CD14-positive monocyte (primary cell): ENCODE measurements around the gene FNDC1. TPM values are rescaled to one million over a fixed set of nuclear protein-coding genes. Genes with fewer than 3 reads are reported as not detected.

Source experiments
- DNase-seq, 3 donors: peaks; one replicate each; pipeline ENCODE4 v3.0.0-alpha.2; 2011 to 2022
- H2AFZ ChIP-seq: 2 replicates; pipeline ENCODE4 v1.6.0; 2012; ENCODE audit warnings: mild to moderate bottlenecking, low read depth, low read length, inconsistent platforms; ENCODE audit not compliant: insufficient read depth, poor library complexity, severe bottlenecking
- H3K27ac ChIP-seq, 2 donors: 1 replicate in 1 of 2; 2 replicates in 1 of 2; pipeline ENCODE4 v1.5.1; 2012 to 2013; ENCODE audit warnings: low read length in 2 of 2, control low read depth in 1 of 2, inconsistent platforms in 1 of 2, low read depth in 1 of 2, mild to moderate bottlenecking in 1 of 2
- H3K27me3 ChIP-seq, 2 donors: one replicate each; pipeline versions ENCODE4 v1.6.0 to v1.6.1; 2011 to 2013; ENCODE audit warnings: low read length in 2 of 2; ENCODE audit not compliant: control insufficient read depth in 2 of 2, insufficient read depth in 2 of 2
- H3K36me3 ChIP-seq, 2 donors: replicated peaks in 1 of 2; 1 replicate in 1 of 2; 2 replicates in 1 of 2; pipeline versions ENCODE4 v1.5.1 to v1.6.1; 2012 to 2013; ENCODE audit warnings: low read length in 2 of 2, control low read depth in 1 of 2, inconsistent platforms in 1 of 2, mild to moderate bottlenecking in 1 of 2; ENCODE audit not compliant: insufficient read depth in 2 of 2, control insufficient read depth in 1 of 2
- H3K4me1 ChIP-seq, 2 donors: 1 replicate in 1 of 2; 2 replicates in 1 of 2; pipeline versions ENCODE4 v1.5.1 to v1.6.1; 2012 to 2013; ENCODE audit warnings: low read length in 2 of 2, control low read depth in 1 of 2, inconsistent platforms in 1 of 2, mild to moderate bottlenecking in 1 of 2, moderate library complexity in 1 of 2; ENCODE audit not compliant: insufficient read depth in 2 of 2, control insufficient read depth in 1 of 2
- H3K4me2 ChIP-seq: replicated peaks from 2 replicates; pipeline ENCODE3; 2012; ENCODE audit warnings: low read length, moderate library complexity, mild to moderate bottlenecking; ENCODE audit not compliant: poor library complexity, severe bottlenecking; ENCODE audit errors: extremely low read depth
- H3K4me3 ChIP-seq, 3 experiments: fragments of 200-600 bp in 1 of 3; sonication (generic) in 1 of 3; replicated peaks in 1 of 3; 1 replicate in 2 of 3; 2 replicates in 1 of 3; pipeline ENCODE4 v1.5.1; 2011 to 2013; ENCODE audit warnings: low read length in 3 of 3, mild to moderate bottlenecking in 3 of 3, control low read depth in 2 of 3, low read depth in 2 of 3, inconsistent platforms in 1 of 3, moderate library complexity in 1 of 3
- H3K79me2 ChIP-seq: 2 replicates; pipeline ENCODE4 v1.6.0; 2012; ENCODE audit warnings: mild to moderate bottlenecking, control low read depth, inconsistent platforms, low read length, moderate library complexity; ENCODE audit not compliant: insufficient read depth
- H3K9ac ChIP-seq: 2 replicates; pipeline ENCODE4 v1.6.0; 2017; ENCODE audit warnings: low read length, mild to moderate bottlenecking; ENCODE audit not compliant: insufficient read depth, poor library complexity, severe bottlenecking
- H3K9me3 ChIP-seq, 2 donors: replicated peaks in 1 of 2; 1 replicate in 1 of 2; 2 replicates in 1 of 2; pipeline versions ENCODE4 v1.5.1 to v1.6.1; 2012 to 2013; ENCODE audit warnings: low read length in 2 of 2, control low read depth in 1 of 2; ENCODE audit not compliant: control insufficient read depth in 1 of 2, insufficient read depth in 1 of 2
- H4K20me1 ChIP-seq: 2 replicates; pipeline ENCODE4 v1.6.0; 2012; ENCODE audit warnings: mild to moderate bottlenecking, low read length, control low read depth, moderate library complexity; ENCODE audit not compliant: insufficient read depth
- H3K27ac Mint-ChIP-seq, 7 donors: one replicate each; pipeline ENCODE4 v1.8.0; 2020; ENCODE audit warnings: mild to moderate bottlenecking in 7 of 7, mixed read lengths in 7 of 7, moderate library complexity in 6 of 7, inconsistent platforms in 2 of 7
- H3K27me3 Mint-ChIP-seq, 3 donors: one replicate each; pipeline ENCODE4 v1.8.0; 2021 to 2022; ENCODE audit warnings: low read depth in 3 of 3, mild to moderate bottlenecking in 3 of 3, mixed read lengths in 3 of 3, moderate library complexity in 3 of 3, inconsistent platforms in 1 of 3
- H3K36me3 Mint-ChIP-seq, 2 donors: one replicate each; pipeline ENCODE4 v1.8.0; 2020; ENCODE audit warnings: mixed read lengths in 2 of 2, inconsistent platforms in 1 of 2, mild to moderate bottlenecking in 1 of 2
- H3K4me1 Mint-ChIP-seq: one replicate; pipeline ENCODE4 v1.8.0; 2020; ENCODE audit warnings: mild to moderate bottlenecking, mixed read lengths
- H3K4me3 Mint-ChIP-seq, 2 donors: one replicate each; pipeline ENCODE4 v1.8.0; 2020; ENCODE audit warnings: mild to moderate bottlenecking in 2 of 2, mixed read lengths in 2 of 2, moderate library complexity in 1 of 2
- H3K9me3 Mint-ChIP-seq, 7 donors: one replicate each; pipeline ENCODE4 v1.8.0; 2020 to 2022; ENCODE audit warnings: mixed read lengths in 7 of 7, mild to moderate bottlenecking in 6 of 7, moderate library complexity in 6 of 7, inconsistent platforms in 2 of 7
- WGBS: methylation state at CpG from one replicate; pipeline ENCODE4 v1.1.5; 2013; ENCODE audit warnings: missing lambda C conversion rate; ENCODE audit not compliant: insufficient coverage; 5-methylcytosine and 5-hydroxymethylcytosine counted together
- intact Hi-C, 2 donors: fragments of 100-400 bp; cut with micrococcal nuclease; formaldehyde crosslinking; loops; one replicate each; pipeline versions ENCODE4 v1.15.0 to v1.15.1; 2023
- polyA plus RNA-seq, 3 donors: library from polyadenylated mRNA; depleted of rRNA in 1 of 3; unstranded in 2 of 3; stranded (reverse) in 1 of 3; fragments of 300-500 nt in 2 of 3; fragments of >200 nt in 1 of 3; fragmentation: Illumina TruSeq in 2 of 3; gene quantifications; 1 replicate in 2 of 3; 2 replicates in 1 of 3; pipeline ENCODE4 v1.2.3, GENCODE V29; 2012 to 2021
- TF ChIP-seq, protein P1 (sequence below): fragments of 200-600 bp; IDR thresholded peaks from one replicate; pipeline ENCODE4 v1.8.0; 2022; ENCODE audit warnings: antibody characterized with exemption, mild to moderate bottlenecking

The FNDC1 gene
- polyA plus RNA-seq, 3 donors, result not detected

DNA sequence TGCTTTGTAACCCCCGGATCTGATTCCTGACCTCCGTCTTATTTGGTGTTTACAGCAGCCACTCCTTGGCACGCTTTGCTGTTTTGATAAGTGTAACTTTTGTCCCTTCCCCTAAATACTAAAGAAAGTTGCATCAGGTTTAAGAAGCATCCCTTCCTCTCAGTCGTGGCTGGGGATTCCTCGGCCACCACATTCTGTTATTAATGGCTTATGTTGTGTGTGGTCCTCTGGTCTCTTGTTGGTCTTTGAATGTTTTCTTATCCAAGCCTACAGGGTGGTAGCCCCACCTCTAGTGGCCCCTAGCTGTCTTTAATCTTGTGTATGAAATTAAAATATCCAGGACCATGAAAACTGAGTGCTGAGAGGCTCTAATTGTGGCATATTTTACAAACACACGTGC is 37.5 kb upstream of the FNDC1 start:
- H4K20me1 ChIP-seq, result no peaks in the 10 kb centered on the region
- WGBS, result no CpG with 5 or more reads among the region's 6 CpGs
- TF ChIP-seq, protein P1, sequence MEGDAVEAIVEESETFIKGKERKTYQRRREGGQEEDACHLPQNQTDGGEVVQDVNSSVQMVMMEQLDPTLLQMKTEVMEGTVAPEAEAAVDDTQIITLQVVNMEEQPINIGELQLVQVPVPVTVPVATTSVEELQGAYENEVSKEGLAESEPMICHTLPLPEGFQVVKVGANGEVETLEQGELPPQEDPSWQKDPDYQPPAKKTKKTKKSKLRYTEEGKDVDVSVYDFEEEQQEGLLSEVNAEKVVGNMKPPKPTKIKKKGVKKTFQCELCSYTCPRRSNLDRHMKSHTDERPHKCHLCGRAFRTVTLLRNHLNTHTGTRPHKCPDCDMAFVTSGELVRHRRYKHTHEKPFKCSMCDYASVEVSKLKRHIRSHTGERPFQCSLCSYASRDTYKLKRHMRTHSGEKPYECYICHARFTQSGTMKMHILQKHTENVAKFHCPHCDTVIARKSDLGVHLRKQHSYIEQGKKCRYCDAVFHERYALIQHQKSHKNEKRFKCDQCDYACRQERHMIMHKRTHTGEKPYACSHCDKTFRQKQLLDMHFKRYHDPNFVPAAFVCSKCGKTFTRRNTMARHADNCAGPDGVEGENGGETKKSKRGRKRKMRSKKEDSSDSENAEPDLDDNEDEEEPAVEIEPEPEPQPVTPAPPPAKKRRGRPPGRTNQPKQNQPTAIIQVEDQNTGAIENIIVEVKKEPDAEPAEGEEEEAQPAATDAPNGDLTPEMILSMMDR, result no peak
- no peak overlapping the region for H3K27ac Mint-ChIP-seq
- no peaks in the 10 kb centered on the region for H3K36me3 ChIP-seq
- peaks cover 17% of the 10 kb centered on the region for H3K4me1 Mint-ChIP-seq
- no peaks in the 10 kb centered on the region for H3K27me3 ChIP-seq
- H3K4me3 ChIP-seq, result no peak overlapping the region
- H3K36me3 Mint-ChIP-seq, result no peaks in the 10 kb centered on the region
- H3K4me2 ChIP-seq, result no peak overlapping the region
- intact Hi-C loops, result loop anchor here in 1 of 2 donors (10.0 kb wide), 1 partner anchor 427 kb away; no protein-coding TSS in a partner anchor
- H3K9me3 Mint-ChIP-seq, result peaks cover 0 to 3% (median 0%) of the 10 kb centered on the region in 7 donors
- peaks cover 1 to 5% (median 2%) of the 10 kb centered on the region in 3 donors for H3K27me3 Mint-ChIP-seq
- no peak overlapping the region for H2AFZ ChIP-seq
- H3K9me3 ChIP-seq, result no peaks in the 10 kb centered on the region
- no peak for DNase-seq
- H3K4me1 ChIP-seq, result peaks cover 8 to 16% of the 10 kb centered on the region in 2 donors
- no peaks in the 10 kb centered on the region for H3K79me2 ChIP-seq
- H3K9ac ChIP-seq, result no peak overlapping the region
- no peak overlapping the region for H3K4me3 Mint-ChIP-seq
- H3K27ac ChIP-seq, result no peak overlapping the region

DNA sequence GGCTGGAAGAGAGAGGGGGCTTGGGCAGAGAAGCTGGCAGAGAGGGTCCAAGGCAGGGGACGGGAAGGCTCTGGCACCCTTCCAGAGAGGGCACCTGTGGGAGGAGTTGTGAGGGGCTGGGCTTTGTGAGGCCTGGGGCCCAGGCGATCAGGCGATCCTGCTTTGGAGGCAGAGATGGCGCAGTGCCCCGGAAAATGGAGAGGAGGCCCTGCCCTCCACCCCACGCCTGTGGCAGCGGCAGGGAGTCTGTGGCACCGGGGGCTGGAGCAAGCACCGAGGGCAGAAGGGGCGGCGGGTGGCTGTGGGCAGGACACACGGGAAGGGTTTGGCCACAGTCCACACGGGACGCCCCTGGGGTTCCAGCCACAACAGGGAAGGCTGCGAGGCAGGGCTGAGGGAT is 36.5 kb upstream of the FNDC1 start:
- no peak overlapping the region for H2AFZ ChIP-seq
- H3K4me1 ChIP-seq, result peaks cover 3 to 6% of the 10 kb centered on the region in 2 donors
- no peak overlapping the region for H3K9ac ChIP-seq
- Mint-ChIP-seq H3K27me3 (peaks cover 1 to 5% (median 2%) of the 10 kb centered on the region in 3 donors), H3K4me1 (peaks cover 9% of the 10 kb centered on the region), H3K9me3 (peaks cover 0 to 3% (median 0%) of the 10 kb centered on the region in 7 donors), H3K27ac (no peak overlapping the region), H3K4me3 (no peak overlapping the region), H3K36me3 (no peaks in the 10 kb centered on the region)
- H4K20me1 ChIP-seq, result no peaks in the 10 kb centered on the region
- TF ChIP-seq, protein P1, result no peak
- no peak overlapping the region for H3K4me2 ChIP-seq
- no peak for DNase-seq
- H3K79me2 ChIP-seq, result no peaks in the 10 kb centered on the region
- H3K4me3 ChIP-seq, result no peak overlapping the region
- no peaks in the 10 kb centered on the region for H3K27me3 ChIP-seq
- intact Hi-C loops, result loop anchor here in 1 of 2 donors (10.0 kb wide), 1 partner anchor 428 kb away; no protein-coding TSS in a partner anchor
- WGBS, result 93% methylated on average over 13 of the region's 15 CpGs
- H3K27ac ChIP-seq, result no peak overlapping the region
- H3K9me3 ChIP-seq, result no peaks in the 10 kb centered on the region
- H3K36me3 ChIP-seq, result no peaks in the 10 kb centered on the region
